GM23338 (cell line): Measurements from ENCODE around the gene ANGPTL7. TPM values are rescaled to one million over a fixed set of nuclear protein-coding genes. Genes with fewer than 3 reads are reported as not detected.

Experiments
- ATAC-seq: fragments of 200-7000 bp; cut with Tn5 transposase; 3 replicates; pipeline ENCODE4 v1.9.1; 2020
- DNase-seq: peaks from one replicate; pipeline ENCODE4 v3.0.0-alpha.2; 2015; ENCODE audit warnings: low spot score
- H2AFZ ChIP-seq: fragments of 200-600 bp; sonication (generic); 2 replicates; pipeline ENCODE4 v1.8.0; 2016; ENCODE audit warnings: antibody characterized with exemption, mild to moderate bottlenecking, moderate library complexity
- H3F3A ChIP-seq: fragments of 200-600 bp; sonication (generic); replicated peaks from 2 replicates; pipeline ENCODE4 v1.8.0; 2017; ENCODE audit warnings: antibody characterized with exemption, mixed run types, low read depth
- H3K27ac ChIP-seq: fragments of 200-600 bp; sonication (generic); 2 replicates; pipeline ENCODE4 v1.6.1; 2016; ENCODE audit warnings: low read depth
- H3K27me3 ChIP-seq: fragments of 200-600 bp; sonication (generic); 2 replicates; pipeline ENCODE4 v1.8.0; 2016; ENCODE audit warnings: mild to moderate bottlenecking, mixed run types, moderate library complexity; ENCODE audit not compliant: insufficient read depth
- H3K36me3 ChIP-seq: fragments of 200-600 bp; sonication (generic); 2 replicates; pipeline ENCODE4 v1.8.0; 2016; ENCODE audit warnings: mild to moderate bottlenecking; ENCODE audit not compliant: insufficient read depth
- H3K4me1 ChIP-seq: fragments of 200-600 bp; sonication (generic); 2 replicates; pipeline ENCODE4 v1.8.0; 2016; ENCODE audit warnings: mild to moderate bottlenecking, moderate library complexity; ENCODE audit not compliant: insufficient read depth
- H3K4me2 ChIP-seq: fragments of 200-600 bp; sonication (generic); 2 replicates; pipeline ENCODE4 v1.7.1; 2017; ENCODE audit warnings: mixed run types
- H3K4me3 ChIP-seq: fragments of 200-600 bp; sonication (generic); 2 replicates; pipeline ENCODE4 v1.6.1; 2016; ENCODE audit warnings: mixed run types
- H3K79me2 ChIP-seq: fragments of 200-600 bp; sonication (generic); replicated peaks from 2 replicates; pipeline ENCODE4 v1.8.0; 2017; ENCODE audit warnings: mild to moderate bottlenecking; ENCODE audit not compliant: insufficient read depth
- H3K9me2 ChIP-seq: fragments of 200-600 bp; sonication (generic); 2 replicates; pipeline ENCODE4 v1.8.0; 2017; ENCODE audit not compliant: insufficient read depth
- H4K20me1 ChIP-seq: fragments of 200-600 bp; sonication (generic); replicated peaks from 2 replicates; pipeline ENCODE4 v1.8.0; 2017; ENCODE audit warnings: mild to moderate bottlenecking; ENCODE audit not compliant: insufficient read depth
- H3K27ac Mint-ChIP-seq: 2 replicates; pipeline ENCODE4 v1.8.0; 2020; ENCODE audit warnings: inconsistent platforms, mild to moderate bottlenecking, moderate library complexity, mixed read lengths
- H3K27me3 Mint-ChIP-seq: 3 replicates; pipeline ENCODE4 v1.8.0; 2022; ENCODE audit warnings: low read depth, mild to moderate bottlenecking, moderate library complexity, mixed read lengths, inconsistent platforms; ENCODE audit not compliant: insufficient read depth, poor library complexity
- H3K36me3 Mint-ChIP-seq: 3 replicates; pipeline ENCODE4 v1.8.0; 2021; ENCODE audit warnings: low read depth, mild to moderate bottlenecking, inconsistent platforms, moderate library complexity, mixed read lengths
- H3K4me1 Mint-ChIP-seq: 3 replicates; pipeline ENCODE4 v1.8.0; 2020; ENCODE audit warnings: mild to moderate bottlenecking, inconsistent platforms, mixed read lengths
- H3K4me3 Mint-ChIP-seq: 3 replicates; pipeline ENCODE4 v1.8.0; 2021; ENCODE audit warnings: moderate library complexity, mild to moderate bottlenecking, inconsistent platforms, mixed read lengths
- H3K9me3 Mint-ChIP-seq: 3 replicates; pipeline ENCODE4 v1.8.0; 2020; ENCODE audit warnings: moderate library complexity, mild to moderate bottlenecking, inconsistent platforms, mixed read lengths
- CREB1 ChIP-seq: fragments of 250-450 bp; sonication (Bioruptor Pico); IDR thresholded peaks from 2 replicates; pipeline ENCODE4 v1.5.0; 2020; ENCODE audit warnings: low read depth, mild to moderate bottlenecking, moderate library complexity
- EZH2 ChIP-seq: fragments of 200-600 bp; sonication (generic); IDR thresholded peaks from one replicate; pipeline ENCODE4 v1.8.0; 2017; ENCODE audit warnings: antibody characterized with exemption, mild to moderate bottlenecking, low read depth; ENCODE audit not compliant: unreplicated experiment
- EZH2phosphoT487 ChIP-seq: fragments of 200-600 bp; sonication (generic); IDR thresholded peaks from one replicate; pipeline ENCODE4 v1.8.1; 2018; ENCODE audit warnings: antibody characterized with exemption; ENCODE audit not compliant: unreplicated experiment
- JUNB ChIP-seq: IDR thresholded peaks from one replicate; pipeline ENCODE4 v1.6.1; 2016; ENCODE audit warnings: antibody characterized with exemption; ENCODE audit not compliant: unreplicated experiment
- NANOG ChIP-seq: IDR thresholded peaks from 2 replicates; pipeline ENCODE4 v1.6.1; 2016; ENCODE audit warnings: antibody characterized with exemption, borderline replicate concordance
- POLR2AphosphoS5 ChIP-seq: IDR thresholded peaks from 2 replicates; pipeline ENCODE4 v1.6.1; 2016; ENCODE audit warnings: antibody characterized with exemption, low read depth
- STAT1 ChIP-seq: IDR thresholded peaks from one replicate; pipeline ENCODE4 v1.6.1; 2016; ENCODE audit warnings: antibody characterized with exemption; ENCODE audit not compliant: unreplicated experiment
- ZNF114 ChIP-seq: fragments of 250-450 bp; sonication (Bioruptor Pico); IDR thresholded peaks from 2 replicates; pipeline ENCODE4 v1.5.0; 2020; ENCODE audit warnings: mild to moderate bottlenecking, moderate library complexity
- ZNF331 ChIP-seq: fragments of 250-450 bp; sonication (Bioruptor Pico); IDR thresholded peaks from 2 replicates; pipeline ENCODE4 v1.5.0; 2020; ENCODE audit warnings: low read depth, mild to moderate bottlenecking, moderate library complexity
- ZNF462 ChIP-seq: fragments of 250-450 bp; sonication (Bioruptor Pico); IDR thresholded peaks from 2 replicates; pipeline ENCODE4 v1.5.0; 2020; ENCODE audit warnings: mild to moderate bottlenecking, moderate library complexity
- polyA plus RNA-seq: library from polyadenylated mRNA; unstranded; fragments of >200 nt; fragmentation: Nextera tagmentation; extraction: Ambion mirVana; gene quantifications from 2 replicates; pipeline ENCODE4 v1.2.1, GENCODE V29; 2016
- total RNA-seq: library from RNA; depleted of rRNA; stranded (reverse); fragments of >200 nt; shearing (Covaris generic); gene quantifications from 2 replicates; pipeline ENCODE4 v1.2.3, GENCODE V29; 2014
- TF ChIP-seq, protein P1 (sequence below), 2 experiments: fragments of 200-600 bp in 1 of 2; sonication (generic) in 1 of 2; conservative IDR thresholded peaks; 2 replicates each; pipeline versions ENCODE4 v1.5.1 to v1.6.1; 2016 to 2017; ENCODE audit warnings: antibody characterized with exemption in 2 of 2, low read depth in 2 of 2, mild to moderate bottlenecking in 2 of 2, moderate library complexity in 1 of 2
- TF ChIP-seq, protein P2 (sequence below): IDR thresholded peaks from 2 replicates; pipeline ENCODE4 v1.6.1; 2016; ENCODE audit warnings: antibody characterized with exemption
- TF ChIP-seq, protein P3 (sequence below): IDR thresholded peaks from one replicate; pipeline ENCODE4 v1.6.1; 2018; ENCODE audit warnings: antibody characterized with exemption; ENCODE audit not compliant: unreplicated experiment

Gene ANGPTL7
- total and polyA plus RNA-seq, 2 experiments from 2014 or later, result 0.13 TPM; not detected in 1

DNA sequence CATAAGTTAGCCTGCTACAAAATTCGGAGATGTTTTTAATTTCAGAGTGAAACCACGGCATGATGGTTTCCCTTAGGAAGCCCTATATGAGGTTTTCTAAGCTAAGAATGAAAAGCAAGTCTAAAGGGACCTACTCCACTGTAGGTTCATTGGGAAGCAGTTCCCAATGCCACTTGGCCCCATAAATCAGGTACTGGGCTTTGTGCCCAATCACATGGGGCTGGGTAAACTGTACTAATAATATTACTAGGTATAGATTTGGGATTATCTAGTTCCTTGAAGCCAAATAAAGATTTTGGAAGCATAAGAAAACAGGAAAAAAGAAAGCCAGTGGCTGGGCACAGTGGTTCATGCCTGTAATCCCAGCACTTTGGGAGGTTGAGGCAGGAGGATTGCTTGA lies 19.1 kb upstream of the ANGPTL7 start:
- no peaks in the 10 kb centered on the region for H3K9me3 Mint-ChIP-seq

More for the DNA sequence above, 19.1 kb upstream of the ANGPTL7 start:
- DNase-seq (no peak), ATAC-seq (no peak)
- H3K36me3 Mint-ChIP-seq, result peaks cover 17% of the 10 kb centered on the region
- no peak overlapping the region for H3K27ac Mint-ChIP-seq
- Histone ChIP-seq H3K4me3 (no peak overlapping the region), H3K27ac (no peak overlapping the region), H3K36me3 (peaks cover 10% of the 10 kb centered on the region), H3K4me1 (no peaks in the 10 kb centered on the region), H3K79me2 (no peaks in the 10 kb centered on the region), H3K27me3 (no peaks in the 10 kb centered on the region), H2AFZ (no peak overlapping the region), H3K4me2 (no peak overlapping the region), H3K9me2 (no peaks in the 10 kb centered on the region), H3F3A (no peaks in the 10 kb centered on the region), H4K20me1 (peaks cover 13% of the 10 kb centered on the region)
- no peak overlapping the region for H3K4me3 Mint-ChIP-seq
- no peaks in the 10 kb centered on the region for H3K4me1 Mint-ChIP-seq
- TF ChIP-seq, protein P1, sequence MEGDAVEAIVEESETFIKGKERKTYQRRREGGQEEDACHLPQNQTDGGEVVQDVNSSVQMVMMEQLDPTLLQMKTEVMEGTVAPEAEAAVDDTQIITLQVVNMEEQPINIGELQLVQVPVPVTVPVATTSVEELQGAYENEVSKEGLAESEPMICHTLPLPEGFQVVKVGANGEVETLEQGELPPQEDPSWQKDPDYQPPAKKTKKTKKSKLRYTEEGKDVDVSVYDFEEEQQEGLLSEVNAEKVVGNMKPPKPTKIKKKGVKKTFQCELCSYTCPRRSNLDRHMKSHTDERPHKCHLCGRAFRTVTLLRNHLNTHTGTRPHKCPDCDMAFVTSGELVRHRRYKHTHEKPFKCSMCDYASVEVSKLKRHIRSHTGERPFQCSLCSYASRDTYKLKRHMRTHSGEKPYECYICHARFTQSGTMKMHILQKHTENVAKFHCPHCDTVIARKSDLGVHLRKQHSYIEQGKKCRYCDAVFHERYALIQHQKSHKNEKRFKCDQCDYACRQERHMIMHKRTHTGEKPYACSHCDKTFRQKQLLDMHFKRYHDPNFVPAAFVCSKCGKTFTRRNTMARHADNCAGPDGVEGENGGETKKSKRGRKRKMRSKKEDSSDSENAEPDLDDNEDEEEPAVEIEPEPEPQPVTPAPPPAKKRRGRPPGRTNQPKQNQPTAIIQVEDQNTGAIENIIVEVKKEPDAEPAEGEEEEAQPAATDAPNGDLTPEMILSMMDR (conservative IDR thresholded peaks at IDR 0.05; ENCODE audit: low read depth in 2 of 2), result no peak
- TF ChIP-seq EZH2phosphoT487 (no peak), ZNF462 (CRISPR knock-in tag) (no peak), POLR2AphosphoS5 (no peak), EZH2 (no peak), ZNF114 (CRISPR knock-in tag) (no peak), JUNB (no peak), CREB1 (no peak), ZNF331 (CRISPR knock-in tag) (no peak), NANOG (no peak), STAT1 (no peak)
- TF ChIP-seq, protein P2, sequence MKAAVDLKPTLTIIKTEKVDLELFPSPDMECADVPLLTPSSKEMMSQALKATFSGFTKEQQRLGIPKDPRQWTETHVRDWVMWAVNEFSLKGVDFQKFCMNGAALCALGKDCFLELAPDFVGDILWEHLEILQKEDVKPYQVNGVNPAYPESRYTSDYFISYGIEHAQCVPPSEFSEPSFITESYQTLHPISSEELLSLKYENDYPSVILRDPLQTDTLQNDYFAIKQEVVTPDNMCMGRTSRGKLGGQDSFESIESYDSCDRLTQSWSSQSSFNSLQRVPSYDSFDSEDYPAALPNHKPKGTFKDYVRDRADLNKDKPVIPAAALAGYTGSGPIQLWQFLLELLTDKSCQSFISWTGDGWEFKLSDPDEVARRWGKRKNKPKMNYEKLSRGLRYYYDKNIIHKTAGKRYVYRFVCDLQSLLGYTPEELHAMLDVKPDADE, result no peak
- TF ChIP-seq, protein P3, sequence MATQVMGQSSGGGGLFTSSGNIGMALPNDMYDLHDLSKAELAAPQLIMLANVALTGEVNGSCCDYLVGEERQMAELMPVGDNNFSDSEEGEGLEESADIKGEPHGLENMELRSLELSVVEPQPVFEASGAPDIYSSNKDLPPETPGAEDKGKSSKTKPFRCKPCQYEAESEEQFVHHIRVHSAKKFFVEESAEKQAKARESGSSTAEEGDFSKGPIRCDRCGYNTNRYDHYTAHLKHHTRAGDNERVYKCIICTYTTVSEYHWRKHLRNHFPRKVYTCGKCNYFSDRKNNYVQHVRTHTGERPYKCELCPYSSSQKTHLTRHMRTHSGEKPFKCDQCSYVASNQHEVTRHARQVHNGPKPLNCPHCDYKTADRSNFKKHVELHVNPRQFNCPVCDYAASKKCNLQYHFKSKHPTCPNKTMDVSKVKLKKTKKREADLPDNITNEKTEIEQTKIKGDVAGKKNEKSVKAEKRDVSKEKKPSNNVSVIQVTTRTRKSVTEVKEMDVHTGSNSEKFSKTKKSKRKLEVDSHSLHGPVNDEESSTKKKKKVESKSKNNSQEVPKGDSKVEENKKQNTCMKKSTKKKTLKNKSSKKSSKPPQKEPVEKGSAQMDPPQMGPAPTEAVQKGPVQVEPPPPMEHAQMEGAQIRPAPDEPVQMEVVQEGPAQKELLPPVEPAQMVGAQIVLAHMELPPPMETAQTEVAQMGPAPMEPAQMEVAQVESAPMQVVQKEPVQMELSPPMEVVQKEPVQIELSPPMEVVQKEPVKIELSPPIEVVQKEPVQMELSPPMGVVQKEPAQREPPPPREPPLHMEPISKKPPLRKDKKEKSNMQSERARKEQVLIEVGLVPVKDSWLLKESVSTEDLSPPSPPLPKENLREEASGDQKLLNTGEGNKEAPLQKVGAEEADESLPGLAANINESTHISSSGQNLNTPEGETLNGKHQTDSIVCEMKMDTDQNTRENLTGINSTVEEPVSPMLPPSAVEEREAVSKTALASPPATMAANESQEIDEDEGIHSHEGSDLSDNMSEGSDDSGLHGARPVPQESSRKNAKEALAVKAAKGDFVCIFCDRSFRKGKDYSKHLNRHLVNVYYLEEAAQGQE, result no peak
- peaks cover 4% of the 10 kb centered on the region for H3K27me3 Mint-ChIP-seq
